NCI-H128 (cell line): ENCODE measurements around the gene NPC1L1.

ENCODE experiments used
- DNase-seq: peaks from one replicate; lab custom pipeline; 2025; ENCODE audit not compliant: unreplicated experiment; lab: John Stamatoyannopoulos, UW

NPC1L1 gene

DNA sequence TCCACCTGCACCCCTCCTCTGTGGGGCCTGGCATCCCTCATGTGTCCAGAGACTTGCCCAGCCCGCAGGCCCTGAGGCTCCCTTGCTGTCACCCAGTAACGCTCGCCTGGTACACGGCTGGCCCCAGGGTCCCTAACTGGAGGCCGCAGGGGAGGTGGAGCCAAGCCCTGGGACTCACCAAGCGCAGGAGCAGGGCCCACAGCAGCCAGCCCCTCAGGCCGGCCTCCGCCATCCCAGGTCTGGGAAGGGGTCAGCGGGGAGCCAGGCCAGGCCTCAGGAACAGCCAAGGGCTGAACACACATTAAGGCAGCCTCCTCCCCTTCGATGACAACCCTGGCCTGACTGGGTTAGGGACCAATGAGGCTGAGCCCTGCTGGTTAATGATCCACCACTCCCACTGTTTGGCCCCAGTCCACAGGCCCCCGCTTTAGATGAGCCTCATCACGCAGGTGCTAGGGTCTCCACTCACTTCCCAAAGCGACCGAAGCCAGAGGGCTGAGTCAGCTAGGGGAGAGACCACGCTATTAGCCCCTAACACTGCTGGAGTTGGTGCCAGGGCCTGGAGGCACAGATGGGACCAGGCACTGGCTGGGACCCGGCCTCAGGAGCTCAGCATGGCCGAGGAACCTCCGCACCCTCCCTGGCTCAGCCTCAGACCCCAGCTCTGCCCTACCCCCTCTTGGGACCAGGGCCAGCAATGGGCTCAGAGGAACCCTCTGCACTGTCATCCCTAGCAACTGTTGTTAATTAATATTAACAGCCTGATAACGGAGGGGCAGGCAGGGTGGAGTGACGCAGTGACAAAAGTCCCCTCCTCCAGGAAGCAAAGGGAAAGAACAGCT, at the start of gene NPC1L1:
NPC1L1 (minus strand) TSS at position 303 of the 842 bp plus-strand sequence; CDS start at position 232, 71 bp downstream.
- no peak for DNase-seq

DNA sequence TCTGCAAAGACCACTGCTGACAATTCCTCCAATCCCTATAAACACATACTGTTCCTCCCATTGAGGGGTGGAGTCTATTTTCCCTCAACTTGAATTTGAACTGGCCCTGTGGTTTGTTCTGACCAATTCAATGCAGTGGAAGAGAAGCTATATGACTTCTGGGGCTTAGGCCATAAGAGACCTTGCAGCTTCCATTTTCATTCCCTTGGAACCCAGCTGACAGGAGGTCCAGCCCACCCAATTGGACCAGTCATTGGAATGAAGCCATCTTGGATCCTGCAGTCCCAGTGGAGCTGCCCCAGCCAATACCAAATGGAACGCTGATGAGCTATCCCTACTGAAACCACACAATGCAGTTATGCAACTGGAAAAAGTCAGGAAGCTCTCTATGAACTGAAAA, 49.8 kb upstream of the NPC1L1 start:
- no peak for DNase-seq

GRCh38 chr7:44587843-44588711, 46.9 kb upstream of the NPC1L1 start:
- peak; percentile 39 for DNase-seq

DNA sequence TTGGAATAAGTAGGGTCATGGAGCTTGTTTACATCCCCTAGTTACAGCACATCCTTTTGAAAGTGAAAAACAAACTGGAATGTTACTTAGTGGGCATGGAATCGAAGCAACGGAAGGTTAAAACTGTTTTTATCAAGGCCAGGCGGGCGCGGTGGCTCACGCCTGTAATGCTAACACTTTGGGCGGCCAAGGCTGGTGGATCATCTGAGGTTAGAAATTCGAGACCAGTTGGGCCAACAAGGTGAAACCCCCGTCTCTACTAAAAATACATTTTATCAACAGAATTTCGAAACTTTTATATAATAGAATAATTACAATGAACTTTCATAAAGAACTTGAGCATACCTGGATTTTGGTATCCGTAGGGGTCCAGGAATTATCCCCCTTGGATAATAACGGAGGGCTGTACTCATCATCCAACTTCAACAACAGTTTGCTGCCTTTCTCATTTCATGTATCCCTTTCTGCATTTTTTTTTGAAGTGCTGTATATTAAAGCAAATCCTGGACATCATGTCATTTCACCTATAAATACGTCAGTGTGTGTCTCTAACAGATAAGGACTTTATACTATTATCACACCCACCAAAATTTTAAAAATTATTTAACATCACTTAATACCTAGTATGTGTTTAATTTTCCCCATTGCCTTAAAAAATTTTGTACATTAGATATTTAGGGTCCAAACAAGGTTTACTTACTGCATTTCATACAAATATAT, 42.2 kb upstream of the NPC1L1 start:
- DNase-seq: no peak

DNA sequence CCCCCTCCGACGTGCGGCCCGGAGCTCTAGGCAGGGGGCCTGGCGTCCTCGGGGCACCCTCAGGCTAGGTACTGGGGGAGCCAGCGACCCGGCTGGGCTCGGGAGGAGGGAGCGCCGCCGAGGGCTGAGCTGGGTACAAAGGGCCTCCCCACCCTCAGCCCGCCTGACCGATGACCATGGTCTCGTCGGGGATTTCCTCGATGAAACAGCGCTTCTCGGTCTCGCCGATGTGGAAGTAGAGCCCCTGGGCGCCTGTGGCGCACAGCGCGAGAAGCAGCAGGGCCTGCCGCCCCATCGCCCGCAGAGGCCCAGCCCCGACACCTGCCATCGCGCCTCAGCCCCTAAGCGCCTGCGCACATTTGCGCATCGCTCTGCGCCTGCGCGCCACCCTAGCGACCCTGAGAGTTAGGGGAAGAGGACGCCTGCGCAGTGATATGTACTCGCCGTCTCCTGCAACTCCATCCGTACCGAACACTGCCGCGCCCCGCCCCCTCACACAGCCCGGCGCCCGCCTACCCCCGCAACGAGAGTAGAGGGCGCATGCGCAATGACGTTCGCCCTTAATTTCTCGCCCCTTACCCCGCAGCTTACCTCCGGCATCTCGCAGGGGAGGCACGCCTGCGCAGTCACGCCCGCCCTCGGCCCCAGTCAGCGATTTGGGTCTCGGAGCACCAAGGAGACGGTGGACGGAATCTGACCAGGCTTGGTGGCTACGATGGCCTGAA, 40.9 kb upstream of the NPC1L1 start, which contains the start of gene TMED4:
TMED4 (minus strand) TSS at position 353 of the 725 bp plus-strand sequence; CDS start at position 328, 25 bp downstream.
- DNase-seq: peak; percentile 97

GRCh38 chr7:44580945-44581878, 40.1 kb upstream of the NPC1L1 start:
- DNase-seq: no peak

DNA sequence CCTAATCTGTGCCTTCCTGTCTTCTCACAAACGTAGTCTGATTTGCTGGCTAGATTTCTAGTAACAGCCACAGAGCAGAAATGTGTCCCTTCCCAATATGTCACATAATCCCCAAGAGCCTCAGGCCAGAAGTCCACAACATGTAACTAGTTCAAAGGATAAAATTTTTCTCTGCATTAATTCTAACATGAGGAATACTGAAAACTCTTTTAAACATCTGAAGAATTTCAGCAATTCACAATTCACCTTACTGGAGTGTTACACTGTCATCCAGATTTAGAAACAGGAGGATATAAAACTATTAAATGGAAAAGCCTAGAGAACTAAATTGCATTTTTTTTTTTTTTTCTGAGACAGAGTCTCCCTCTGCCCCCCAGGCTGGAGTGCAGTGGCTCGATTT, 35.1 kb upstream of the NPC1L1 start:
- DNase-seq: no peak

- no peak for DNase-seq
Measured at GRCh38 chr7:44575054-44575453, 33.9 kb upstream of the NPC1L1 start.

DNA sequence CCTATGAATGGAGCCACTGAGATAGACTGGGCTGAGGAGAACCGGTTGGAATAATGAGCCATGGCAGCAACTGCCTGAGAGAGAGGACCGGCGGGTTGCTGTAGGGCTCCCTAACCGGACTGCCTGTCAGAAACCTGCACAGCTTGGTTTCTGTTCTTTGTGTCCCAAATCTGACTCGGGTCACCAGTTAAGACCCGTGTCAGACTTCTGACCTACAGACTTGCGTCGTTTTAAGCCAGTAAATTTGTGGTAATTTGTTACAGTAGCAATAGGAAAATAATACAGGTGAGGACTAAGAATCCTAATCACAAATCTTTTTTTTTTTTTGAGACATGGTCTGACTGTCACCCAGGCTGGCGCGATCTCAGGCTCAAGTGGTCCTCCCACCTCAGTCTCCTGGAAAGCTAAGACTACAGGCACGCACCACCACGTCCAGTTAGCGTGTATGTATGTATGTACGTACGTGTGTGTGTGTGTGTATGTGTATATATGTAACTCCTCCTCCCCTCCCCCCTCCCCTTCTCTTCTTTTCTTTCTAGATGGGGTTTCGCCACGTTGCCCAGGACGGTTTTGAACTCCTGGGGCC, 33.2 kb upstream of the NPC1L1 start:
- no peak for DNase-seq

DNA sequence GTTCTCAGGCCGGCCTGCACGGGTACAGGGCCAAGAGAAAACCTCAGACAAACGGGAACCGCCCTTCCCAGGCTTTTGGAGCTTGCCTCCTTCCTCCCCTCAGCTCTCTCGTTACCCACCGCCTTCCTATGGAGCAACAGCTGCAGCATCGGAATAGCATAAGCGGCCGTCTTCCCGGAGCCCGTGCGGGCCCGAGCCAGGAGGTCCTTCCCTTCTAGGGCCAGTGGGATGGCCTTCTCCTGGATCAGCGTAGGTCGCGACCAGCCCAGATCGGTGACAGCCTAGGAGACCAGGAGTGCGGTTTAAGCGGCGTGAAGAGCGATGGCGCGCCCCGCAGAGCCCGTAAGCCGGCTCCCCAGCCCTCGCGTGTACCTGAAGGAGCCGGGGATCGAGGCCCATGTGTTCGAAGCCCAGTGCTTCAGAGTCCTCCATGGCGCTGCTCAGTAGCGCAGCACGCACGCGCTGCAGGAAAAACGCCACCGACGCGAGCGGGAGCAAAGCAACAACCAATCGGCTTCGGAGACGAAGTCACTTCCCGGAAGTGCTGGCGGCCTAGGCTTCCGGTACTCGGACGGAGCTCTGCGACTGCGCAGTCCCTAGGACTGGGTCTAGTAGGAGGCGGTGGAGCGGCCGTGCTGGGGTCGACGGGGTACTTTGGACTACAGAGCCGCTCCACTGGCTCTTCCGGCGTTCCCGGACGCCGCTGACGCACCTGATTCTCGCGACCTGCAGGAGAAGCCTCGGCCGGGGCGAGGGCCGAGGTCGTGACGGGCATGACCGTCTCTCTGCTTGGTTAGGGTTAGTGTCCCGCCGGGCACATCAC, 32.5 kb upstream of the NPC1L1 start, which contains the start of gene DDX56:
DDX56 (minus strand) TSS at position 445 of the 823 bp plus-strand sequence; CDS start at position 432, 13 bp downstream.
- peak; percentile 91 for DNase-seq

DNA sequence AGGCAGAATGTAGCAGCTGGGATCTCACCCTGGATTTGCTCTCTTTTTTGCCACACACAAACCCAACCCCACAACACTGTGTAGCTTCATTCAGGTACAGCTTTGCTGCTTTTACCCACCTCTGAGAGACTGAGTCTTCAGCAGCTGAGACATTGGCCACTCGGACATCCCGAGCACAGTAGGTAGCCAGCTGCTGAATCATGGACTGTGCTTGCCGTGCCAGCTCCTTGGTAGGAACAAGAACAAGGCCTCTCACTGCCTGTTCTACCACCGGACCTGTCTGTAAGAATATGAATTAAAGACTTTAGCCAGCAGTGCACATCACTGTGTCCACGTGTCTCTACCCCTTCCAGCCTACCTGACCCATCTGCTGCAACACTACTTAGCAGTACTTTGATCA, 31.6 kb upstream of the NPC1L1 start:
- no peak for DNase-seq

- DNase-seq: no peak
Measured at GRCh38 chr7:44569959-44570358, 28.8 kb upstream of the NPC1L1 start.

DNA sequence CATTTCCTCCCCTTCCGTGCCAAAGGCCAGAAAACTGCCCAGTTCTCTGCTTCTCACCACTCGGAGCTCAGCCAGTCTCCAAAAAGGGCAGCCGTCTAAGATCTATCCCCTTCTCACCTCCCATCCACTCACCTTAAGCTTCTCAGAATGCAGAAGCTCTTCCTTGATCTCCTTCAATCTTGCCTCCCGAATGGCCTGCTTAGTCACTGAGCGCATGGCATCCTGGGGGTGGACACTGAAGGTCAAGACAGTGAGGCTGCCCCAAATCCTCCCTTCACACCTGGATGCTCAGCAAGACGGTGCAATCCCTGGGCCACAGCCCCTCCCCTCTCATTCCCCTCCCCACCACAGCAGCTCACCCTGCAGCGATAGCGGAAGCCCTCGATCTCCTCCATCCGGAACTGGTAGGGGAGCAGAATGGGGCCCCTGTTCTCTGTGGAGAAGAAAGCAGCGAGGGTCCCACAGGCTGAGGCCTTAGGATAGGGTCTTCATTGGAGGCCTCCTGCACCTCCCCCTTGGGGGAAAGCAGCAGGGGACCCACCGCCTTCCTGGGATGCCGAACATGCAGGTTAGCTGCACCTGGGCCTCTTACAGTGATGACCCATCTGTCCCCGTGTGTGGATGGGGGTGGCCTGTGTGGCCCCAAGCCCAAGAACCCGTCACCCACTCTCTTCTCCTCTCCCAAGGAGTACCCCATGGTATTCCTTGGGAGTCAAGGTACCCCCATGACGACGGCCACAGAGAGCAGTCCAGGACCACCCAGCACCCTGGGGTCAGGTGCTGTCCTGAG, 27.8 kb upstream of the NPC1L1 start:
- DNase-seq: no peak

DNA sequence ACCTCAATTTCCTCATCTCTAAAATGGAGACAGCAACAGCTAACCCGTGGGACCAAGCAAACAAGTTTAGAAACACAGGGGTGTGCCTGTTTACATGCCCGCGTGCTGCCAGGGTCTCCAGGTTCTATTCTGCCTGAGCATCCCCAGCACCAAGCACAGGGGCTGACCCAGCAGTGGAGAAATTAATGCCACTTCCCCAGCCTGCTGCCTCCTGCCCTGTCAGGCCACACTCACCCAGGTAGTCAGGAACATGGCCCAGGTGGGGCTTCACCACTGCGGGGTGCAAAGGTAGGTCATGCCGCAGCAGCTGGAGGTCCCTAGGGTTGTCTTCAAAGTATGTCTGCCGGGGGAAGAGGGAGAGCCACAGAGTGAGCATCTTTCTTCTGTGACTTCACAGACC, 26.8 kb upstream of the NPC1L1 start:
- no peak for DNase-seq

- DNase-seq: no peak
Measured at GRCh38 chr7:44566680-44567079, 25.6 kb upstream of the NPC1L1 start.

GRCh38 chr7:44565795-44566559, 24.8 kb upstream of the NPC1L1 start:
- DNase-seq: no peak
